HG03432 (cell line): Measurements from ENCODE around the gene RXRB.
A peak's percentile ranks its signal among the peaks of the same experiment; 100 is the strongest.

Experiments used
- ATAC-seq: cut with Tn5 transposase; IDR thresholded peaks from one replicate; pipeline ENCODE4 v1.9.1; 2021; ENCODE audit warnings: mild to moderate bottlenecking, moderate library complexity; ENCODE audit not compliant: unreplicated experiment

Gene RXRB

GRCh38 chr6:33212857-33213165 is 12.3 kb upstream of the RXRB start:
- ATAC-seq: no peak

GRCh38 chr6:33211666-33212422 is 11.4 kb upstream of the RXRB start:
- no peak for ATAC-seq

- no peak for ATAC-seq
These were observed 10.7 kb upstream of the RXRB start for GRCh38 chr6:33211136-33211535.

- ATAC-seq: no peak
These were observed 9.4 kb upstream of the RXRB start for GRCh38 chr6:33209856-33210255.

- peak; percentile 52 for ATAC-seq
These were observed 7.9 kb upstream of the RXRB start, which contains the start of gene RING1 for GRCh38 chr6:33208091-33208967. Gene RING1, plus strand, starts transcription at chr6:33208500. Its CDS starts 323 bp downstream, at chr6:33208823.

- no peak for ATAC-seq
These were observed 7.2 kb upstream of the RXRB start for GRCh38 chr6:33207552-33208090.

GRCh38 chr6:33206864-33207551 is 6.5 kb upstream of the RXRB start:
- no peak for ATAC-seq

GRCh38 chr6:33206027-33206863 is 5.8 kb upstream of the RXRB start:
- ATAC-seq: no peak

GRCh38 chr6:33205191-33206026 is 4.9 kb upstream of the RXRB start:
- no peak for ATAC-seq

- peak; percentile 43 for ATAC-seq
These were observed 4.1 kb upstream of the RXRB start, which contains the start of gene HSD17B8 for GRCh38 chr6:33204415-33205190. Gene HSD17B8, plus strand, starts transcription at chr6:33204655. Its CDS starts 14 bp downstream, at chr6:33204669.

GRCh38 chr6:33204165-33204414 is 3.6 kb upstream of the RXRB start:
- no peak for ATAC-seq

- ATAC-seq: no peak
These were observed 3.1 kb upstream of the RXRB start for GRCh38 chr6:33203443-33204164.

GRCh38 chr6:33202799-33203198 is 2.3 kb upstream of the RXRB start:
- ATAC-seq: no peak

- no peak for ATAC-seq
These were observed 1.5 kb upstream of the RXRB start for GRCh38 chr6:33201935-33202334.

- peak; percentile 1 for ATAC-seq
These were observed 681 bp upstream of the RXRB start for GRCh38 chr6:33201147-33201545.

GRCh38 chr6:33199687-33200218 is 712 bp downstream of the RXRB start:
- ATAC-seq: peak; percentile 23

- ATAC-seq: no peak
These were observed 1.5 kb downstream of the RXRB start for GRCh38 chr6:33198853-33199436.
